ENCODE data around the gene TRIM50. TPM values are rescaled to one million over a fixed set of nuclear protein-coding genes. Genes with fewer than 3 reads are reported as not detected.
"Not testable (repeated sequence)": the region's sequence is repeated elsewhere in the genome, so short reads cannot be mapped to it uniquely, and the experiment has no call there.

Gene TRIM50
- total and polyA plus RNA-seq, 11 donors: 0.08 to 0.72 (median 0.31) TPM; not detected in 6

DNA sequence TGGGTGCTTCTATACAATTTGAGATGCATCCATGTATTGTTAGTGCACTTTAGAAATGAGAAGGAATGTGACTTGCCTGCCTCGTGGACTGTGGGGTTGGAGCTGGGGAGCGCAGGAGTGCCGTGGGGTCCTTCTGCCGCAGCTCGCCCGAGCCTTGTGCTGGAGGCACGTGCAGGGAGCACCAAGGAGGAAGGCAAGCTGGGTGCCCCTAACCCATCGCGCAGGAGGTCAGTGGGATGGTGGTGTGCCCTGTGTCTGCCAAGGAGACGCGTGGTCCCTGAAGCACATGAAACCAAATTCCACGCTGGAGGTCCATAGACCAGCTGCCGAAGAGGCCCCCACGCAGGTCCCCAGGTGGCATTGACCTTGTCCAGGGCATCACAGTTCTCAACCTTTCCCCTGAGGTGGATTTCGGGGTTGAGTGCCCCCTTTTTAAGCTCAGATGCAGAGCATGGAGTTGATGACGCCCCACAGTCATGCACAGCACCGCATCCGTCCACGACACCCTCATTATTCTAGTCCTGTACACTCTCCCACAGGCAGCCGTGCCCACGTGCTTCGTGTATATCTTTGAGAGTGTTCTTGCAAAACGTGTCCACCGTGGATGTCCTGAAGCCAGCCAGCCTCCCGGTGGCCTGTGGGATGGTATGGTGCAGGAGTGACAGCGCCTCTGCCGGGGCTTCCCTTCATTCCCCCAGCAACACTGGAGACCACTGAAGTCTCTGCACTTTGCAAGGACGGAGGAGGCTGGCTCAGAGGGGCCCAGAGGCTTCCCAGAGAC, 35.5 kb upstream of the TRIM50 start:
- DNase-seq (no peak), ATAC-seq (no peak)
- no peaks in the 10 kb centered on the region for H3K27me3 ChIP-seq
- WGBS, 4 donors: 85 to 89% (median 87%) methylated on average over 27 to 28 of the region's 28 CpGs
- H3K4me3 ChIP-seq: no peak overlapping the region
- H3K36me3 ChIP-seq: no peaks in the 10 kb centered on the region
- intact Hi-C loops (cut with DNase I): no loop called here
- H3K4me1 ChIP-seq: peaks cover 0 to 5% (median under 1%) of the 10 kb centered on the region in 12 donors
- H3K9me3 ChIP-seq: no peaks in the 10 kb centered on the region
- no peak overlapping the region for H3K27ac ChIP-seq
- no peak for TF ChIP-seq POLR2A (IDR thresholded peaks at IDR 0.05)
- TF ChIP-seq, protein P1, sequence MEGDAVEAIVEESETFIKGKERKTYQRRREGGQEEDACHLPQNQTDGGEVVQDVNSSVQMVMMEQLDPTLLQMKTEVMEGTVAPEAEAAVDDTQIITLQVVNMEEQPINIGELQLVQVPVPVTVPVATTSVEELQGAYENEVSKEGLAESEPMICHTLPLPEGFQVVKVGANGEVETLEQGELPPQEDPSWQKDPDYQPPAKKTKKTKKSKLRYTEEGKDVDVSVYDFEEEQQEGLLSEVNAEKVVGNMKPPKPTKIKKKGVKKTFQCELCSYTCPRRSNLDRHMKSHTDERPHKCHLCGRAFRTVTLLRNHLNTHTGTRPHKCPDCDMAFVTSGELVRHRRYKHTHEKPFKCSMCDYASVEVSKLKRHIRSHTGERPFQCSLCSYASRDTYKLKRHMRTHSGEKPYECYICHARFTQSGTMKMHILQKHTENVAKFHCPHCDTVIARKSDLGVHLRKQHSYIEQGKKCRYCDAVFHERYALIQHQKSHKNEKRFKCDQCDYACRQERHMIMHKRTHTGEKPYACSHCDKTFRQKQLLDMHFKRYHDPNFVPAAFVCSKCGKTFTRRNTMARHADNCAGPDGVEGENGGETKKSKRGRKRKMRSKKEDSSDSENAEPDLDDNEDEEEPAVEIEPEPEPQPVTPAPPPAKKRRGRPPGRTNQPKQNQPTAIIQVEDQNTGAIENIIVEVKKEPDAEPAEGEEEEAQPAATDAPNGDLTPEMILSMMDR (IDR thresholded peaks at IDR 0.05): no peak

DNA sequence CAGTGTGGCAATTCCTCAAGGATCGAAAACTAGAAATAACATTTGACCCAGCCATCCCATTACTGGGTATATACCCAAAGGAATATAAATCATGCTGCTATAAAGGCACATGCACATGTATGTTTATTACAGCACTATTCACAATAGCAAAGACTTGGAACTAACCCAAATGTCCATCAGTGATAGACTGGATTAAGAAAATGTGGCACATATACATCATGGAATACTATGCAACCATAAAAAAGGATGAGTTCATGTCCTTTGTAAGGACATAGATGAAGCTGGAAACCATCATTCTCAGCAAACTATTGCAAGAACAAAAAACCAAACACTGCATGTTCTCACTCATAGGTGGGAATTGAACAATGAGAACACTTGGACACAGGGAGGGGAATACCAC, 32.7 kb upstream of the TRIM50 start:
- intact Hi-C loops (cut with DNase I); H3K27ac ChIP-seq; H3K9me3 ChIP-seq; H3K36me3 ChIP-seq; H3K27me3 ChIP-seq; DNase-seq; ATAC-seq; H3K4me3 ChIP-seq: not testable (repeated sequence)
- 93 to 100% (median 97%) methylated on average over 1 of the region's 1 CpG for WGBS, 4 donors
- peaks cover 0 to 15% (median 3%) of the 10 kb centered on the region in 12 donors for H3K4me1 ChIP-seq

DNA sequence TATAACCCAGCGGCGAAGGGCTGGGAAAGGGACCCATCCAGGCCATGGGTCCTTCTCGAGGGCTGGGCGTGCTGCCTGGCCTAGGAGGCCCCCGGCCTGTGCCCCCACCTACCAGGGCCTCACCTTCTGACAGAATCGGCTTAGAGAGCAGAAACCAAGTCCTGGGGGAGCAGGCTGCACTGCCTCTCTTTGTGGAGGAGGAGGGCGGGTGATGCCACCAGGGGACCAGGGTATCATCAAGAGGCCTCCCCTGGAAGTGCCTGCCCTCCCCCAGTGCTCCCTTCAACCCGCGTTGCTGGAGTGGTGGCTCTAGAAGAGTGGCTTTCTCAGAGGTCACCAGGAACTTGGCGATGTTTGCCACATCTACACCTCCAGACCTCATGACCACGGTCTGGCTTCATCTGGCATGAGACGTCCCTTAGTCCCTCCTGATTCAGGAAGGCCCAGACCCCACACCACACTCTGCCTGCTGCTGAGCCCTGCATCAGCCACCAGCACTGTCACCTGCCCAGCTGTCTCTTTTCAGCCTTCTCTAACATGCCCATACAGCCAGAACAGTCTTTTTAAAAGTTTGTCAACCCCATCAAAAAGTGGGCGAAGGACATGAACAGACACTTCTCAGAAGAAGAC, 32.0 kb upstream of the TRIM50 start:
- Histone ChIP-seq H3K4me1 (peaks cover 0 to 15% (median 3%) of the 10 kb centered on the region in 12 donors), H3K27ac (no peak overlapping the region), H3K36me3 (no peaks in the 10 kb centered on the region), H3K9me3 (no peaks in the 10 kb centered on the region), H3K4me3 (no peak overlapping the region), H3K27me3 (no peaks in the 10 kb centered on the region)
- ATAC-seq: no peak
- 87 to 95% (median 93%) methylated on average over 13 of the region's 13 CpGs for WGBS, 4 donors
- no peak for TF ChIP-seq POLR2A (IDR thresholded peaks at IDR 0.05)
- TF ChIP-seq, protein P1 (IDR thresholded peaks at IDR 0.05): no peak
- no peak for DNase-seq
- intact Hi-C loops (cut with DNase I): no loop called here

DNA sequence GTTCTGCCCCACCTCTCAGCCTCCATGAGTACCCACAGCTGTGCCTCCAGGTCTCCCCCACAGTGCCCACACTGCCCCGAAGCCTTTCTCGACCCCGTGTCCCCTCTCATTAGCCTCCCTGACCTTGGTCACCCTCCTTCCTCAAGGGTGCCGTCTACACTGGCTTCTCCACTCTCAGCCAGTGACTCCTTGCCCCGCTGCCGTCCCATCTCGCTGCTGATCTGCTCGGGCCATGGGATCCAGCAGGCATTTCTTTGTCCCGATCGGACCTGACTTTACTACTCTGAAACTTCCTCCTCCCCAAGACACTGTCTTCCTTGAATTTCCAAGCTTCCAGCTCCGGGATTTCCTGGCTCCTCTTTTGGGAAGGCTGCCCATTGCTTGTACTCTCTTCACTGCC, 31.4 kb upstream of the TRIM50 start:
- no peak for ATAC-seq
- H3K4me3 ChIP-seq: no peak overlapping the region
- H3K27ac ChIP-seq: no peak overlapping the region
- H3K27me3 ChIP-seq: no peaks in the 10 kb centered on the region
- no peak for TF ChIP-seq POLR2A (IDR thresholded peaks at IDR 0.05)
- TF ChIP-seq, protein P1 (IDR thresholded peaks at IDR 0.05): no peak
- WGBS, 4 donors: 78 to 84% (median 81%) methylated on average over 11 of the region's 11 CpGs
- no peaks in the 10 kb centered on the region for H3K36me3 ChIP-seq
- intact Hi-C loops (cut with DNase I): no loop called here
- no peak for DNase-seq
- H3K4me1 ChIP-seq: peaks cover 0 to 15% (median 3%) of the 10 kb centered on the region in 12 donors
- H3K9me3 ChIP-seq: no peaks in the 10 kb centered on the region

Measured in heart left ventricle (tissue), 16 donors.